ENCODE data around the gene KRT32.

Gene KRT32

GRCh38 chr17:41466988-41467387 is at the start of gene KRT32:
TSS of gene KRT32 (minus strand) at chr17:41467386. CDS start at chr17:41467325, 61 bp downstream.
- DNase-seq (ENCODE audit: low read depth, low spot score) = no peak

- no peak for DNase-seq (ENCODE audit: low read depth, low spot score)
Observed at GRCh38 chr17:41516830-41517283, 49.7 kb upstream of the KRT32 start.

- no peak for DNase-seq (ENCODE audit: low read depth, low spot score)
Observed at GRCh38 chr17:41516147-41516829, 49.1 kb upstream of the KRT32 start.

GRCh38 chr17:41513168-41513547 is 46.0 kb upstream of the KRT32 start:
- DNase-seq (ENCODE audit: low read depth, low spot score) = no peak

- no peak for DNase-seq (ENCODE audit: low read depth, low spot score)
Observed at GRCh38 chr17:41512546-41513167, 45.5 kb upstream of the KRT32 start.

- DNase-seq (ENCODE audit: low read depth, low spot score) = no peak
Observed at GRCh38 chr17:41511716-41512115, 44.5 kb upstream of the KRT32 start.

GRCh38 chr17:41511116-41511515 is 43.9 kb upstream of the KRT32 start:
- DNase-seq (ENCODE audit: low read depth, low spot score) = no peak

GRCh38 chr17:41510251-41511065 is 43.3 kb upstream of the KRT32 start:
- DNase-seq (ENCODE audit: low read depth, low spot score) = no peak

- DNase-seq (ENCODE audit: low read depth, low spot score) = no peak
Observed at GRCh38 chr17:41507315-41507880, 40.2 kb upstream of the KRT32 start.

GRCh38 chr17:41505809-41506767 is 38.9 kb upstream of the KRT32 start:
- no peak for DNase-seq (ENCODE audit: low read depth, low spot score)

GRCh38 chr17:41505007-41505808 is 38.0 kb upstream of the KRT32 start, which contains the start of gene KRT13:
TSS of gene KRT13 (minus strand) at chr17:41505612. CDS start at chr17:41505550, 62 bp downstream.
- DNase-seq (ENCODE audit: low read depth, low spot score) = no peak

- DNase-seq (ENCODE audit: low read depth, low spot score) = no peak
Observed at GRCh38 chr17:41504246-41504977, 37.2 kb upstream of the KRT32 start.

GRCh38 chr17:41503202-41503601 is 36.0 kb upstream of the KRT32 start:
- no peak for DNase-seq (ENCODE audit: low read depth, low spot score)

- DNase-seq (ENCODE audit: low read depth, low spot score) = no peak
Observed at GRCh38 chr17:41500131-41500911, 33.1 kb upstream of the KRT32 start.

GRCh38 chr17:41499714-41500113 is 32.5 kb upstream of the KRT32 start:
- no peak for DNase-seq (ENCODE audit: low read depth, low spot score)

- no peak for DNase-seq (ENCODE audit: low read depth, low spot score)
Observed at GRCh38 chr17:41498276-41498675, 31.1 kb upstream of the KRT32 start.

GRCh38 chr17:41496803-41497484 is 29.8 kb upstream of the KRT32 start:
- DNase-seq (ENCODE audit: low read depth, low spot score) = no peak

- DNase-seq (ENCODE audit: low read depth, low spot score) = no peak
Observed at GRCh38 chr17:41494524-41494923, 27.3 kb upstream of the KRT32 start.
